A673 (cell line): ENCODE results near the gene SLC22A3. TPM values are rescaled to one million over a fixed set of nuclear protein-coding genes. Genes with fewer than 3 reads are reported as not detected.

ENCODE experiments used
- BruUV-seq: library from RNA; stranded (reverse); fragments of 400-500 nt; replicated peaks from 2 replicates; lab custom pipeline; 2021; lab: Mats Ljungman, UMichigan
- CTCF ChIA-PET: fragments of 300-600 bp; sonication (Branson Sonifier 250); formaldehyde crosslinking; loops from one replicate; lab custom pipeline; 2022; ENCODE audit warnings: antibody characterized with exemption; lab: Charles Lee
- POLR2A ChIA-PET: fragments of 300-600 bp; sonication (Branson Sonifier 250); formaldehyde crosslinking; loops from one replicate; lab custom pipeline; 2022; ENCODE audit warnings: antibody characterized with exemption; ENCODE audit not compliant: low non-redundant PET; lab: Charles Lee
- DNase-seq: peaks from one replicate; pipeline ENCODE4 v3.0.0-alpha.2; 2015; ENCODE audit warnings: low spot score
- H3K27ac ChIP-seq: fragments of 200-600 bp; sonication (generic); 2 replicates; pipeline ENCODE4 v1.5.1; 2016; ENCODE audit warnings: mixed run types, low read depth, mild to moderate bottlenecking, mixed read lengths, antibody characterized with exemption, low read length; ENCODE audit not compliant: poor library complexity, severe bottlenecking
- H3K27me3 ChIP-seq: fragments of 200-600 bp; sonication (generic); replicated peaks from 2 replicates; pipeline ENCODE4 v1.6.1; 2017; ENCODE audit warnings: mixed run types, low read depth, mild to moderate bottlenecking, mixed read lengths, antibody characterized with exemption, low read length; ENCODE audit not compliant: insufficient read depth, poor library complexity
- H3K36me3 ChIP-seq: fragments of 200-600 bp; sonication (generic); 2 replicates; pipeline ENCODE4 v1.6.1; 2016; ENCODE audit warnings: mixed run types, mild to moderate bottlenecking, mixed read lengths, antibody characterized with exemption, low read length; ENCODE audit not compliant: insufficient read depth, poor library complexity, severe bottlenecking
- H3K4me1 ChIP-seq: fragments of 200-600 bp; sonication (generic); 2 replicates; pipeline ENCODE4 v1.6.1; 2017; ENCODE audit warnings: mixed run types, mild to moderate bottlenecking, mixed read lengths, antibody characterized with exemption, low read length; ENCODE audit not compliant: insufficient read depth, poor library complexity, severe bottlenecking
- H3K4me3 ChIP-seq: fragments of 200-600 bp; sonication (generic); 2 replicates; pipeline ENCODE4 v1.5.1; 2016; ENCODE audit warnings: low read depth, mixed run types, mild to moderate bottlenecking, mixed read lengths, low read length; ENCODE audit not compliant: poor library complexity, severe bottlenecking
- H3K9me3 ChIP-seq: fragments of 200-600 bp; sonication (generic); 2 replicates; pipeline ENCODE4 v1.6.1; 2016; ENCODE audit warnings: mixed run types, low read depth, mild to moderate bottlenecking, mixed read lengths, antibody characterized with exemption, low read length; ENCODE audit not compliant: poor library complexity, severe bottlenecking
- EZH2 ChIP-seq: fragments of 200-600 bp; sonication (generic); IDR thresholded peaks from 2 replicates; pipeline ENCODE4 v1.6.1; 2017; ENCODE audit warnings: borderline replicate concordance, low read depth, mild to moderate bottlenecking, mixed read lengths, antibody characterized with exemption, low read length; ENCODE audit not compliant: poor library complexity, severe bottlenecking
- intact Hi-C: fragments of 100-400 bp; cut with micrococcal nuclease; formaldehyde crosslinking; loops from one replicate; pipeline ENCODE4 v1.10.0; 2022; ENCODE audit not compliant: unreplicated experiment
- total RNA-seq: library from RNA; stranded (reverse); gene quantifications from 2 replicates; pipeline ENCODE4 v1.2.3, GENCODE V29; 2021
- TF ChIP-seq, protein P1 (sequence below): fragments of 300-800, 200-600 bp; sonication (generic); conservative IDR thresholded peaks from 2 replicates; pipeline ENCODE4 v1.5.1; 2017; ENCODE audit warnings: low read depth, mild to moderate bottlenecking, antibody characterized with exemption, low read length, moderate library complexity, mixed read lengths

The SLC22A3 gene
- total RNA-seq, 1 experiment from 2014 or later, result not detected

DNA sequence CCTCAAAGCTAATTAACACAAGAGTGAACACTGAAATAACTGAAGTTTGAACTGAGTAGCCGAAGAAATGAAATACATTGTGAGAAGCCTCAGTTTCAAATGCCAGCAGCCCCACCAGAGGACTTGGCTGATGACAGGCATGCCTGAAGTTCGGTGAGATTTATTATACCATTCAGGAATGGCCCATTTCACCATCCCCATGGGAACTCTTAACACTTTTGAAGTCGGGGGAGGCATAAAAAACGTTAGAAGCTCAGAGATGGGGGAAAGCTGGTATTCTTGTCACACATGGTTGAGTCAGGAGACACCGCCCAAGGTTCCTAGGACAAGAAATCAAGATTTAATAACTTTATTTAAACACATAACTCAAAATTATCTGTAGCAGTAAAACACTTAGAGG is 17.6 kb upstream of the SLC22A3 start:
- Histone ChIP-seq H3K4me1 (no peaks in the 10 kb centered on the region), H3K36me3 (no peaks in the 10 kb centered on the region), H3K27ac (no peak overlapping the region), H3K4me3 (no peak overlapping the region), H3K9me3 (no peaks in the 10 kb centered on the region), H3K27me3 (peaks cover 52% of the 10 kb centered on the region)
- TF ChIP-seq EZH2, result no peak
- TF ChIP-seq, protein P1, sequence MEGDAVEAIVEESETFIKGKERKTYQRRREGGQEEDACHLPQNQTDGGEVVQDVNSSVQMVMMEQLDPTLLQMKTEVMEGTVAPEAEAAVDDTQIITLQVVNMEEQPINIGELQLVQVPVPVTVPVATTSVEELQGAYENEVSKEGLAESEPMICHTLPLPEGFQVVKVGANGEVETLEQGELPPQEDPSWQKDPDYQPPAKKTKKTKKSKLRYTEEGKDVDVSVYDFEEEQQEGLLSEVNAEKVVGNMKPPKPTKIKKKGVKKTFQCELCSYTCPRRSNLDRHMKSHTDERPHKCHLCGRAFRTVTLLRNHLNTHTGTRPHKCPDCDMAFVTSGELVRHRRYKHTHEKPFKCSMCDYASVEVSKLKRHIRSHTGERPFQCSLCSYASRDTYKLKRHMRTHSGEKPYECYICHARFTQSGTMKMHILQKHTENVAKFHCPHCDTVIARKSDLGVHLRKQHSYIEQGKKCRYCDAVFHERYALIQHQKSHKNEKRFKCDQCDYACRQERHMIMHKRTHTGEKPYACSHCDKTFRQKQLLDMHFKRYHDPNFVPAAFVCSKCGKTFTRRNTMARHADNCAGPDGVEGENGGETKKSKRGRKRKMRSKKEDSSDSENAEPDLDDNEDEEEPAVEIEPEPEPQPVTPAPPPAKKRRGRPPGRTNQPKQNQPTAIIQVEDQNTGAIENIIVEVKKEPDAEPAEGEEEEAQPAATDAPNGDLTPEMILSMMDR, result no peak
- CTCF ChIA-PET, result no interaction called here
- POLR2A ChIA-PET, result no interaction called here
- intact Hi-C loops, result no loop called here
- no peak for DNase-seq
- BruUV-seq, result no TSS peak

DNA sequence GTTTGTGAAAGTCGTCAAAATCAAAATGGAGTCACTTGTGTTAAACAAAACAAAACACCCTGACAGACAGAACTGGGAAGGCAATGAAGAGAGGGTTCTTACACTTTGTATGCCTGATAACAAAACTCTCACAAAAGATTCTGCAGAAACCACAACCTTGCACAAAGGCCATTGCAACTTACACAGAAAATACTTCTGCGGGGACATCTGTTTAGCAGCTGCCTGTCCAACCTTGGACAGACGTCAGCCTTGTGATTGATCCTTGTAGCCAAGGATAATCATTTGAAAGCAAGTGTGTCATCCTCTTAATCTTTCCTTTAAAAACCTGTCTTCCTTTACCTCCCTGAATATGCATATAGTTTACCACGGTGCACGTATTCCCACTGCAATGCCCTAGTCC is 17.0 kb upstream of the SLC22A3 start:
- no peak overlapping the region for H3K27ac ChIP-seq
- intact Hi-C loops, result no loop called here
- POLR2A ChIA-PET, result no interaction called here
- H3K27me3 ChIP-seq, result peaks cover 52% of the 10 kb centered on the region
- CTCF ChIA-PET, result no interaction called here
- no peak for DNase-seq
- TF ChIP-seq, protein P1, result no peak
- no peak for TF ChIP-seq EZH2
- no peaks in the 10 kb centered on the region for H3K9me3 ChIP-seq
- BruUV-seq, result no TSS peak
- H3K4me3 ChIP-seq, result no peak overlapping the region
- no peaks in the 10 kb centered on the region for H3K36me3 ChIP-seq
- no peaks in the 10 kb centered on the region for H3K4me1 ChIP-seq

DNA sequence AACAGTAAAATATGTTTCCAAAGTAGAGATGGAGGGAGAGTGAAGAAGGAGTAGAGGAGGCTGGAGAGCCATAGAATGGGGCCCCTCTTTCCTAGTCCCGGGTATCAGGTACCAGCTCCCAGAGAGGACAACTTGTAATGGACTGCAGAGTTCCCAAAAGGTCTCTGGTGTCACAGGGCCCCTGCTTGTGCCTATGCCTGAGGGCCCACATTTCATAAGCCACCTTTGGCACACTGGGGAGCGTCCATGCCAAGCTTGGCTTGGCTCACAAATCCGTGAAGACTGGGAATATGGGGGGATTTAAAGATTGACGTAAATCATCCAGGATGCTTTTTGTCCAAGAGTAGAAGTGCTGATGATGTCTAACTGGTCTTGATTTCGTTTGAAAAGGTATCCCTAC is 16.4 kb upstream of the SLC22A3 start:
- Histone ChIP-seq H3K27ac (no peak overlapping the region), H3K4me3 (no peak overlapping the region), H3K27me3 (peaks cover 52% of the 10 kb centered on the region), H3K36me3 (no peaks in the 10 kb centered on the region), H3K4me1 (no peaks in the 10 kb centered on the region), H3K9me3 (no peaks in the 10 kb centered on the region)
- ChIA-PET POLR2A (no interaction called here), CTCF (no interaction called here)
- no peak for TF ChIP-seq EZH2
- TF ChIP-seq, protein P1, result no peak
- no TSS peak for BruUV-seq
- no peak for DNase-seq
- intact Hi-C loops, result no loop called here
